Kidney tubule cell (primary cell): ENCODE measurements around the gene PAX4.

Source experiments
- DNase-seq: peaks from one replicate; pipeline ENCODE4 v3.0.0-alpha.2; 2018; ENCODE audit warnings: low spot score

PAX4 gene

GRCh38 chr7:127618042-127618441, at the start of gene PAX4:
Gene PAX4 (minus strand): TSS chr7:127618142. CDS start chr7:127615928, 2,214 bp downstream.
- no peak for DNase-seq

GRCh38 chr7:127667017-127667670, 49.2 kb upstream of the PAX4 start:
- peak; percentile 66 for DNase-seq

- DNase-seq, result no peak
Observed at GRCh38 chr7:127666602-127667001, 48.7 kb upstream of the PAX4 start.

- no peak for DNase-seq
Observed at GRCh38 chr7:127665922-127666321, 48.0 kb upstream of the PAX4 start.

GRCh38 chr7:127658970-127659630, 41.2 kb upstream of the PAX4 start:
- DNase-seq, result no peak

- no peak for DNase-seq
Observed at GRCh38 chr7:127657500-127657899, 39.6 kb upstream of the PAX4 start.

- no peak for DNase-seq
Observed at GRCh38 chr7:127655720-127656119, 37.8 kb upstream of the PAX4 start.

GRCh38 chr7:127654404-127655394, 36.8 kb upstream of the PAX4 start:
- peak; percentile 33 for DNase-seq

- no peak for DNase-seq
Observed at GRCh38 chr7:127653396-127653795, 35.5 kb upstream of the PAX4 start.

GRCh38 chr7:127652333-127653248, 34.6 kb upstream of the PAX4 start:
- peak; percentile 20 for DNase-seq

- DNase-seq, result peak; percentile 100
Observed at GRCh38 chr7:127651556-127652332, 33.8 kb upstream of the PAX4 start, which contains the start of gene SND1. Gene SND1 (plus strand): TSS chr7:127652194. CDS start chr7:127652374, 180 bp downstream.

GRCh38 chr7:127650847-127651555, 33.1 kb upstream of the PAX4 start:
- no peak for DNase-seq

GRCh38 chr7:127648986-127649385, 31.0 kb upstream of the PAX4 start:
- no peak for DNase-seq

GRCh38 chr7:127647636-127648035, 29.7 kb upstream of the PAX4 start:
- no peak for DNase-seq

GRCh38 chr7:127644484-127644883, 26.5 kb upstream of the PAX4 start:
- no peak for DNase-seq

GRCh38 chr7:127638197-127638596, 20.3 kb upstream of the PAX4 start:
- no peak for DNase-seq

GRCh38 chr7:127635659-127636285, 17.8 kb upstream of the PAX4 start:
- DNase-seq, result no peak

GRCh38 chr7:127632276-127632910, 14.5 kb upstream of the PAX4 start:
- no peak for DNase-seq
